Right atrium auricular region (tissue), 2 donors: Measurements from ENCODE around the gene ACTR10. TPM values are rescaled to one million over a fixed set of nuclear protein-coding genes. Genes with fewer than 3 reads are reported as not detected.

Experiments
- DNase-seq: peaks from one replicate; pipeline ENCODE4 v3.0.0-alpha.2; 2019; ENCODE audit warnings: low spot score
- H3K27ac ChIP-seq, 2 donors: fragments of 200-600 bp; sonication (generic); 1 replicate in 1 of 2; 2 replicates in 1 of 2; pipeline ENCODE4 v1.5.1; 2016 to 2019
- H3K27me3 ChIP-seq, 2 donors: fragments of 200-600 bp; sonication (generic); one replicate each; pipeline versions ENCODE4 v1.5.1 to v1.6.0; 2017 to 2019
- H3K36me3 ChIP-seq: fragments of 200-600 bp; sonication (generic); one replicate; pipeline ENCODE4 v1.5.1; 2016
- H3K4me1 ChIP-seq, 2 donors: fragments of 200-600 bp; sonication (generic); one replicate each; pipeline versions ENCODE4 v1.5.1 to v1.6.0; 2017 to 2019
- H3K4me3 ChIP-seq, 2 donors: fragments of 200-600 bp; sonication (generic); 1 replicate in 1 of 2; 2 replicates in 1 of 2; pipeline ENCODE4 v1.5.1; 2017 to 2019; ENCODE audit warnings: mild to moderate bottlenecking in 1 of 2, moderate library complexity in 1 of 2
- H3K9me3 ChIP-seq, 2 donors: fragments of 200-600 bp; sonication (generic); one replicate each; pipeline ENCODE4 v1.5.1; 2019
- total RNA-seq, 2 donors: library from RNA; depleted of rRNA; stranded (reverse); fragments of >200 nt; gene quantifications; one replicate each; pipeline ENCODE4 v1.1.0, GENCODE V29; 2016
- TF ChIP-seq, protein P1 (sequence below), 2 donors: fragments of 200-600 bp; sonication (generic); IDR thresholded peaks; one replicate each; pipeline ENCODE4 v1.5.1; 2019; ENCODE audit warnings: antibody characterized with exemption in 2 of 2

Gene ACTR10
- total RNA-seq, 2 donors from 2014 or later = 55.3 to 109 TPM

DNA sequence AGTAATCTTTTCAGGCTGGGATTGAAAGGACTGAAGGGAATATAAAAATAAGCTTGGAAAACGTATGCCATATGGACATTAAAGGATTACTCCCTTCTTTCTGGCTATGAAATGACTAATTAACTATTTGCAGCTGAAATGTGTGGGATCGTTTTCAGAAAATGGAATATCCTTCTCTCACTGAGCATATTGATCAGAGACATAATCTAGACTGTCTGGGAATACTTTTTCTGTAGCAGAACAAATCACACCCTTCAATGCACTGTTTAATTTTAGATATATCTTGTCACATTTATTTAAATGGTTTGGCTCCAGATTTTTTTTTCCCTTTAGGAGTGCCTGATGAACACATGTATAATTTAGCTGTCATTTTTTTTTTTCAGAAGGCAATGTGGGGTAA, 10.8 kb upstream of the ACTR10 start:
- no peak for DNase-seq
- H3K4me3 ChIP-seq = no peak overlapping the region
- no peaks in the 10 kb centered on the region for H3K27me3 ChIP-seq
- TF ChIP-seq, protein P1, sequence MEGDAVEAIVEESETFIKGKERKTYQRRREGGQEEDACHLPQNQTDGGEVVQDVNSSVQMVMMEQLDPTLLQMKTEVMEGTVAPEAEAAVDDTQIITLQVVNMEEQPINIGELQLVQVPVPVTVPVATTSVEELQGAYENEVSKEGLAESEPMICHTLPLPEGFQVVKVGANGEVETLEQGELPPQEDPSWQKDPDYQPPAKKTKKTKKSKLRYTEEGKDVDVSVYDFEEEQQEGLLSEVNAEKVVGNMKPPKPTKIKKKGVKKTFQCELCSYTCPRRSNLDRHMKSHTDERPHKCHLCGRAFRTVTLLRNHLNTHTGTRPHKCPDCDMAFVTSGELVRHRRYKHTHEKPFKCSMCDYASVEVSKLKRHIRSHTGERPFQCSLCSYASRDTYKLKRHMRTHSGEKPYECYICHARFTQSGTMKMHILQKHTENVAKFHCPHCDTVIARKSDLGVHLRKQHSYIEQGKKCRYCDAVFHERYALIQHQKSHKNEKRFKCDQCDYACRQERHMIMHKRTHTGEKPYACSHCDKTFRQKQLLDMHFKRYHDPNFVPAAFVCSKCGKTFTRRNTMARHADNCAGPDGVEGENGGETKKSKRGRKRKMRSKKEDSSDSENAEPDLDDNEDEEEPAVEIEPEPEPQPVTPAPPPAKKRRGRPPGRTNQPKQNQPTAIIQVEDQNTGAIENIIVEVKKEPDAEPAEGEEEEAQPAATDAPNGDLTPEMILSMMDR (IDR thresholded peaks at IDR 0.05) = no peak
- H3K4me1 ChIP-seq = peaks cover 0 to 9% of the 10 kb centered on the region in 2 donors
- no peaks in the 10 kb centered on the region for H3K36me3 ChIP-seq
- H3K27ac ChIP-seq = no peak overlapping the region
- H3K9me3 ChIP-seq = no peaks in the 10 kb centered on the region

DNA sequence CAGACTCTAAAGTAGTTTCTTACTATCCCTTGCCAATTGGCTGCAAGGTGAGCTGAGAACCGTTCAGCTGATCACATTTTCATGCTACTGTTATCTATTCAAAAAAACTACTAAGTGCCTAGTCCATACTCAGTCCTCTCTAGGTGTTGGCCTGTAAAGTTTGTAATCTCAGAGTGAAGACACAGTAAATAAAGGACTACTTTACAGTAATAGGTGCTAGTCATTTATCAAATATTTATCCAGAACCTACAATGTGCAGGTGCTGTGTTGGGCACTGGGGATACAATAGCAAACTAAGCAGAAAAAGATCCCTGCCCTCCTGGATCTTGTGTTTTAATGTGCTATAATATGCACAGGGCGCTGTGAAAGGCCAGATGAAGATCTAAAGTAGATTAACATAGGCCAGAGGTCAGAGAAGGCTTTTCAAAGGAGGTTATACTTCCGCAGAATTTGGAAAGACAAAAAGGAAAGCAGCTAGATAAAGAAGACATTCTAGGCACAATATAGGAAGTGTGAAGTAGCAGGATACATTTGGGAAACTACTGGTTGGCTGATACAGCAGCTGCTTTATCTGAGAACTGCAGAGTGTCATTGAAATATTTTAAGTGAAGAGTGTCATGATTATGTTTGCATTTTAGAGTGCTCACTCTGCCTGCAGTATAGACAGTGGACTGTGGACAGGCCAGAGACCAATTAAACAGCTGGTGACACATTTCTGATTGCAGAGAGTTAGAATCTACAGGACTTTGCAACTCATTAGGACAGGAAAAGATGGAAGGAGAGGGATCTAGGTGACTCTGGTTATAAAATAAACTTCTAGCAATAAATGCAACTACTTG, 8.0 kb upstream of the ACTR10 start:
- Histone ChIP-seq H3K27me3 (no peaks in the 10 kb centered on the region), H3K9me3 (no peaks in the 10 kb centered on the region), H3K4me1 (peaks cover 0 to 9% of the 10 kb centered on the region in 2 donors), H3K4me3 (no peak overlapping the region), H3K27ac (no peak overlapping the region), H3K36me3 (no peaks in the 10 kb centered on the region)
- TF ChIP-seq, protein P1 (IDR thresholded peaks at IDR 0.05) = no peak
- no peak for DNase-seq

DNA sequence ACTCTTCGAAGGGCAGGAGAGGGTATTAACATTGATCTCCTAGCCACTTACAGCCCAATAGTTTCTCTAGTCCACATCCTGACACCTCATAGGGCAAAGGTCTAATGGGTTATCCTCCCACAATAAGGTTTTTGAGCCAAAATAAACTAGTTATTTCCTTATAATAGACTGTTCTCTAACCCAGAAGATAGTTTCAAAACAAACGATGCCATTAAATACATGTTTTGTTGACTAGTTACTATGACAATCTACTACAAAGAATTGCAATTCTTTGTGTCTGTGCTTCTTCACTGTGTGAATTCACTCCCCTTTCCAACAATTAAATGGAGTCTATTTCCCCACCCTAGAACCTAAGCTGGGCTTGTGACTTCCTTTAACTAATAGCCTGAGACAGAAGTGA, 6.4 kb upstream of the ACTR10 start:
- TF ChIP-seq, protein P1 (IDR thresholded peaks at IDR 0.05) = no peak
- Histone ChIP-seq H3K36me3 (no peaks in the 10 kb centered on the region), H3K27ac (no peak overlapping the region), H3K9me3 (no peaks in the 10 kb centered on the region), H3K4me3 (no peak overlapping the region), H3K4me1 (peaks cover 0 to 9% of the 10 kb centered on the region in 2 donors), H3K27me3 (no peaks in the 10 kb centered on the region)
- no peak for DNase-seq

DNA sequence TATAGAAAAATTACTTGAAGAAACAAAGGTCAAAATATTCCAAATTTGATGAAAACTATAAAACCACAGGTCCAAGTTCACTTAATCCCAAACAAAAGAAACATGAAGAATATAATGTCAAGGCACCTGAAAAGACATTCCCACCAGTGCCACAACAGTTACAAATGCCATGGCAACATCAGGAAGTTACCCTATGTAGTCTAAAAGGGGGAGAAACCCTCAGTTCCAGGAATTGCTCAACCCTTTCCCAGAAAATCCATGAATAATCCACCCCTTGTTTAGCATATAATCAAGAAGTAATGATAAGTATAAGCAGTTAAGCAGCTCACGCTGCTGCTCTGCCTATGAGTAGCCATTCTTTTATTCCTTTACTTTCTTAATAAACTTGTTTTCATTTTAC, 3.8 kb upstream of the ACTR10 start:
- Histone ChIP-seq H3K4me3 (no peak overlapping the region), H3K9me3 (no peaks in the 10 kb centered on the region), H3K27ac (no peak overlapping the region), H3K4me1 (peaks cover 0 to 22% of the 10 kb centered on the region in 2 donors), H3K36me3 (no peaks in the 10 kb centered on the region), H3K27me3 (no peaks in the 10 kb centered on the region)
- DNase-seq = no peak
- TF ChIP-seq, protein P1 (IDR thresholded peaks at IDR 0.05) = no peak

DNA sequence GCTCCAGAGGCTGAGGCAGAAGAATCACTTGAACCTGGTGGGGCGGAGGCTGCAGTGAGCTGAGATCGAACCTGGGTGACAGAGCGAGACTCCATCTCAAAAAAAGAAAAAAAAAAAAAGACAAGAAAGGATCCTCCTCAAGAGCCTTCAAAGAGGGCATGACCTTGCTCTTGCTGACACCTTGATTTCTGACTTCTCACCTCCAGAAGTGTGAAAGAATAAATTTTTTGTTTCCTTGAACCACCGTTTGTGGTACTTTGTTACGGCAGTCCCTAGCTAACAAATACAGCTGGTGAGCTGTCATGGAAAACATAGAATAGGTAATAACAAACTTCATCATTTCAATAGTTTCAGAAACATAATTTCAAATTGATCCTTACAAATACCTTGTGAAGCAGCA, 1.9 kb upstream of the ACTR10 start:
- TF ChIP-seq, protein P1 (IDR thresholded peaks at IDR 0.05) = no peak
- no peak for DNase-seq
- H3K4me3 ChIP-seq = no peak overlapping the region
- peaks cover 0 to 14% of the 10 kb centered on the region in 2 donors for H3K4me1 ChIP-seq
- H3K36me3 ChIP-seq = no peaks in the 10 kb centered on the region
- no peaks in the 10 kb centered on the region for H3K9me3 ChIP-seq
- no peaks in the 10 kb centered on the region for H3K27me3 ChIP-seq
- H3K27ac ChIP-seq = no peak overlapping the region

DNA sequence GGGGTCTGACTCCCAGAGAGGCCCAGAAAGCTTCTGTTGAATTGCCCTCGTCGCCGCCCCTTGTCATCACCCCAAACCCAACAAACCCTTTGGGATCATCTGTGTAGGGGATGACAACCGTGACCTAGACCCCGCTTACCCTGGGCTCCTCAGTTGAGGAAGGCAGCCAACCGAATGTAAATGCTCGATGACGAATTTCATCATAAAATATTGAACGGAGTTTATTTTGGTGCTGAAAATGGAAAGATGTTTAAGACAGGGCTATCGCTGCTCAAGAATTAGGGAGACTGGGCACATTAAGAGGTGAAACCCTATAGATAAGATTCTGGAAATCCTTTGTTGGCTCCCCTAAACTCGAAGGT, 512 bp downstream of the ACTR10 start:
- Histone ChIP-seq H3K36me3 (peaks cover 12% of the 10 kb centered on the region), H3K4me1 (peaks cover 0 to 14% of the 10 kb centered on the region in 2 donors), H3K4me3 (peak overlapping the region; percentile 81 to 82), H3K27me3 (no peaks in the 10 kb centered on the region), H3K9me3 (no peaks in the 10 kb centered on the region), H3K27ac (peak overlapping the region; percentile 91 to 93)
- TF ChIP-seq, protein P1 (IDR thresholded peaks at IDR 0.05) = no peak
- DNase-seq = no peak
